Transverse colon (tissue), 4 donors: Measurements from ENCODE around the gene BPIFA3.

ENCODE experiments used
- POLR2A ChIP-seq: fragments of 450-650 bp; IDR thresholded peaks from one replicate; pipeline ENCODE4 v1.6.1; 2016; ENCODE audit warnings: antibody characterized with exemption, mild to moderate bottlenecking, moderate library complexity
- POLR2AphosphoS5 ChIP-seq, 3 donors: sonication (generic); formaldehyde crosslinking; IDR thresholded peaks; one replicate each; pipeline ENCODE4 v1.6.1; 2016; ENCODE audit warnings: antibody characterized with exemption in 3 of 3
- TF ChIP-seq, protein P1 (sequence below), 5 experiments: fragments of 200-600 bp in 3 of 5; fragments of 450-650 bp in 2 of 5; sonication (generic) in 3 of 5; IDR thresholded peaks; 1 replicate in 2 of 5; 2 replicates in 3 of 5; pipeline ENCODE4 v1.5.1; 2016 to 2017; ENCODE audit warnings: antibody characterized with exemption in 5 of 5, inconsistent platforms in 3 of 5, mild to moderate bottlenecking in 2 of 5, moderate library complexity in 1 of 5

DNA sequence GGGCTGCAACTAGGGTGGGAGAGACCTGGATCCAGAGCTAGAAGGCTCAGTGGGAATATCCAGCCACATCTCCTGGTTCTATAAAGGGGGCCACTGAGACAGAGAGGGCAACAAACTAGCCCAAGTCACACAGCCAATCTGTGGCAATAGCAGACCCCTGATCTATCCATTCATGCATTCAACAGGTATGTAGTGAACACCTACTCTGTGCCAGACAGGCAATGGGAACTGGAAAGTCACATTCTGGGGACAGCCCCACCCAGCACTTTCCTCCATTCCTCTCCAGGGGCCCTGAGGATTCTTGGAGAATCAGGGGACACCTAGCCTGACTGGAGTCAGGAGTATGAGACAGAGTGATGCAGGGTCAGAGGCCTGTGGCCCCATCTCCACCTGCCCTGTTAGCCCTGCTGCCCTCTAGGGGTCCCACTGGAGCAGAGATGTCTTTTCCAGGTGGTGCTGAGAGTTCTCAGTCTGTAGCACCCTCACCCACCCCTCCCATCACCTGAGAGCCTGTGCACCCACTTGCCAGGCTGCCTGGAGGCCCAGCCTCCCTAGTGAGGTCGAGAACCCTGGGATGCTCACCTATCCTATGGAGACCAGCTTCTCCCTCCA is 35.6 kb upstream of the BPIFA3 start:
- TF ChIP-seq POLR2AphosphoS5 (IDR thresholded peaks at IDR 0.05) (no peak), POLR2A (no peak)
- TF ChIP-seq, protein P1, sequence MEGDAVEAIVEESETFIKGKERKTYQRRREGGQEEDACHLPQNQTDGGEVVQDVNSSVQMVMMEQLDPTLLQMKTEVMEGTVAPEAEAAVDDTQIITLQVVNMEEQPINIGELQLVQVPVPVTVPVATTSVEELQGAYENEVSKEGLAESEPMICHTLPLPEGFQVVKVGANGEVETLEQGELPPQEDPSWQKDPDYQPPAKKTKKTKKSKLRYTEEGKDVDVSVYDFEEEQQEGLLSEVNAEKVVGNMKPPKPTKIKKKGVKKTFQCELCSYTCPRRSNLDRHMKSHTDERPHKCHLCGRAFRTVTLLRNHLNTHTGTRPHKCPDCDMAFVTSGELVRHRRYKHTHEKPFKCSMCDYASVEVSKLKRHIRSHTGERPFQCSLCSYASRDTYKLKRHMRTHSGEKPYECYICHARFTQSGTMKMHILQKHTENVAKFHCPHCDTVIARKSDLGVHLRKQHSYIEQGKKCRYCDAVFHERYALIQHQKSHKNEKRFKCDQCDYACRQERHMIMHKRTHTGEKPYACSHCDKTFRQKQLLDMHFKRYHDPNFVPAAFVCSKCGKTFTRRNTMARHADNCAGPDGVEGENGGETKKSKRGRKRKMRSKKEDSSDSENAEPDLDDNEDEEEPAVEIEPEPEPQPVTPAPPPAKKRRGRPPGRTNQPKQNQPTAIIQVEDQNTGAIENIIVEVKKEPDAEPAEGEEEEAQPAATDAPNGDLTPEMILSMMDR (IDR thresholded peaks at IDR 0.05) = no peak
